ENCODE data around the gene PLCL1.

- TF ChIP-seq POLR2A (IDR thresholded peaks at IDR 0.05; ENCODE audit: extremely low read depth, insufficient read length) (no peak), CTCF (IDR thresholded peaks at IDR 0.05; ENCODE audit: low read depth, low read length) (no peak), MAX (IDR thresholded peaks at IDR 0.05; ENCODE audit: low read depth, low read length) (no peak)
Measured at GRCh38 chr2:197827618-197828017, 23.2 kb downstream of the PLCL1 start.
